HepG2 (cell line): Measurements from ENCODE around the gene PTPRM. TPM values are rescaled to one million over a fixed set of nuclear protein-coding genes. Genes with fewer than 3 reads are reported as not detected.

Source experiments
- ATAC-seq: fragments of 200-7000 bp; cut with Tn5 transposase; 3 replicates; pipeline ENCODE4 v1.9.1; 2020; ENCODE audit warnings: mild to moderate bottlenecking, moderate library complexity
- BruUV-seq: library from RNA; stranded (reverse); fragments of 400-500 nt; replicated peaks from 2 replicates; lab custom pipeline; 2021; lab: Mats Ljungman, UMichigan
- CTCF ChIA-PET: fragments of 300-600 bp; formaldehyde crosslinking; extraction: SDS; loops from one replicate; lab custom pipeline; 2021; ENCODE audit warnings: low total read pairs, inconsistent platforms, low intra/inter-chr PET ratio; lab: Yijun Ruan, JAX
- POLR2A ChIA-PET: fragments of 350-600 bp; sonication (Branson Sonifier 250); formaldehyde crosslinking; loops from one replicate; lab custom pipeline; 2020; ENCODE audit warnings: antibody characterized with exemption, inconsistent platforms; lab: Yijun Ruan, JAX
- DNase-seq: peaks from one replicate; pipeline ENCODE4 v3.0.0-alpha.2; 2015; ENCODE audit warnings: low spot score
- FAIRE-seq: peaks from 3 replicates; lab custom pipeline; 2011; peaks lifted over from hg19 to GRCh38; lab: Jason Lieb, UNC
- H2AFZ ChIP-seq: one replicate; pipeline ENCODE4 v1.6.1; 2011; ENCODE audit warnings: low read length, inconsistent platforms
- H3K27ac ChIP-seq: fragments of 300-600 bp; 3 replicates; pipeline ENCODE4 v1.8.0; 2011; ENCODE audit warnings: mixed run types, mild to moderate bottlenecking, mixed read lengths, low read length, inconsistent platforms; ENCODE audit not compliant: insufficient read depth; ENCODE audit errors: extremely low read length
- H3K27me3 ChIP-seq, 2 experiments: fragments of 200-600 bp in 1 of 2; 2 replicates in 1 of 2; 3 replicates in 1 of 2; pipeline versions ENCODE4 v1.6.0 to v1.8.0; 2011; ENCODE audit warnings: low read length in 2 of 2, mild to moderate bottlenecking in 2 of 2, moderate library complexity in 2 of 2, inconsistent platforms in 1 of 2; ENCODE audit not compliant: insufficient read depth in 2 of 2, control insufficient read depth in 1 of 2
- H3K36me3 ChIP-seq, 2 experiments: fragments of 200-600 bp in 1 of 2; replicated peaks in 1 of 2; 2 replicates in 1 of 2; 3 replicates in 1 of 2; pipeline versions ENCODE4 v1.5.1 to v1.8.0; 2011; ENCODE audit warnings: low read length in 2 of 2, inconsistent platforms in 1 of 2; ENCODE audit not compliant: insufficient read depth in 2 of 2, control insufficient read depth in 1 of 2
- H3K4me1 ChIP-seq: 2 replicates; pipeline ENCODE4 v1.5.1; 2012; ENCODE audit warnings: low read length, inconsistent platforms; ENCODE audit not compliant: insufficient read depth
- H3K4me2 ChIP-seq: 2 replicates; pipeline ENCODE4 v1.6.0; 2011; ENCODE audit warnings: low read depth, low read length, inconsistent platforms
- H3K4me3 ChIP-seq, 3 experiments: fragments of 200-600 bp in 1 of 3; sonication (generic), shearing (Covaris generic) in 1 of 3; replicated peaks in 1 of 3; 2 replicates each; pipeline ENCODE4 v1.5.1; 2011 to 2016; ENCODE audit warnings: low read length in 3 of 3, inconsistent platforms in 2 of 3, low read depth in 2 of 3, mild to moderate bottlenecking in 2 of 3, control low read depth in 1 of 3, mixed read lengths in 1 of 3; ENCODE audit not compliant: insufficient read depth in 1 of 3
- H3K79me2 ChIP-seq: one replicate; pipeline ENCODE4 v1.6.1; 2011; ENCODE audit warnings: low read length, inconsistent platforms; ENCODE audit not compliant: insufficient read depth
- H3K9ac ChIP-seq: 2 replicates; pipeline ENCODE4 v1.6.0; 2011; ENCODE audit warnings: mild to moderate bottlenecking, low read depth, low read length, inconsistent platforms; ENCODE audit not compliant: insufficient read depth
- H3K9me3 ChIP-seq: 2 replicates; pipeline ENCODE4 v1.5.1; 2012; ENCODE audit warnings: mild to moderate bottlenecking, low read length
- H4K20me1 ChIP-seq: 2 replicates; pipeline ENCODE4 v1.6.0; 2011; ENCODE audit warnings: inconsistent platforms, mild to moderate bottlenecking, low read length, moderate library complexity; ENCODE audit not compliant: insufficient read depth
- ATRX ChIP-seq: sonication (generic); formaldehyde crosslinking; IDR thresholded peaks from 2 replicates; pipeline ENCODE4 v1.4.0; 2020; ENCODE audit warnings: missing genetic modification reagents, borderline replicate concordance
- SP4 ChIP-seq: sonication (generic); formaldehyde crosslinking; IDR thresholded peaks from 2 replicates; pipeline ENCODE4 v1.8.1; 2023; ENCODE audit warnings: mild to moderate bottlenecking, missing genetic modification reagents
- TBX3 ChIP-seq: fragments of 450-650 bp; IDR thresholded peaks from 2 replicates; pipeline ENCODE4 v1.6.1; 2017; ENCODE audit warnings: antibody characterized with exemption, mild to moderate bottlenecking, inconsistent platforms, borderline replicate concordance
- ZBTB43 ChIP-seq: sonication (generic); formaldehyde crosslinking; conservative IDR thresholded peaks from 2 replicates; pipeline ENCODE4 v1.4.0; 2020; ENCODE audit warnings: missing genetic modification reagents
- ZEB1 ChIP-seq: IDR thresholded peaks from 2 replicates; pipeline ENCODE4 v1.6.1; 2012; ENCODE audit warnings: mild to moderate bottlenecking, low read depth, inconsistent platforms; ENCODE audit not compliant: insufficient replicate concordance
- ZNF275 ChIP-seq: sonication (generic); formaldehyde crosslinking; IDR thresholded peaks from 2 replicates; pipeline ENCODE4 v1.8.0; 2022; ENCODE audit warnings: missing genetic modification reagents, mild to moderate bottlenecking, inconsistent platforms, borderline replicate concordance
- ZNF563 ChIP-seq: sonication (generic); formaldehyde crosslinking; IDR thresholded peaks from 2 replicates; pipeline ENCODE4 v1.8.0; 2022; ENCODE audit warnings: mild to moderate bottlenecking, moderate library complexity, missing genetic modification reagents
- WGBS: methylation state at CpG from one replicate; pipeline ENCODE4 v1.1.6; 2017; ENCODE audit warnings: low lambda C conversion rate; 5-methylcytosine and 5-hydroxymethylcytosine counted together
- in situ Hi-C: cut with HindIII; loops from 2 replicates; pipeline ENCODE4 v1.10.0; 2017; ENCODE audit warnings: low pct_unique_long_range_greater_than_20kb; ENCODE audit not compliant: extremely low pct_ligation_motif_present
- intact Hi-C: fragments of 100-400 bp; cut with micrococcal nuclease; formaldehyde crosslinking; loops from one replicate; pipeline ENCODE4 v1.10.0; 2022; ENCODE audit not compliant: unreplicated experiment
- polyA plus RNA-seq, 8 experiments: library from polyadenylated mRNA; depleted of rRNA in 3 of 8; stranded (reverse) in 7 of 8; unstranded in 1 of 8; fragments of >200 nt; fragmentation: Illumina TruSeq in 4 of 8; extraction: Trizol in 4 of 8; gene quantifications; 2 replicates each; pipeline versions ENCODE4 v1.2.1 to v1.2.3, GENCODE V29; 2011 to 2016; ENCODE audit warnings: low read depth in 4 of 8, missing spikeins in 1 of 8, mixed read lengths in 1 of 8; ENCODE audit not compliant: insufficient read depth in 1 of 8
- total RNA-seq, 5 experiments: library from RNA; depleted of rRNA; stranded (reverse); fragments of >200 nt; fragmentation: Illumina TruSeq; extraction: Trizol; gene quantifications; 2 replicates each; pipeline ENCODE4 v1.2.3, GENCODE V29; 2016; ENCODE audit warnings: low read depth in 1 of 5

The PTPRM gene
- total and polyA plus RNA-seq, 2 of the 13 experiments (the other 11 are each of a cell fraction or from before 2014, with no cell fraction given): 12.6 to 108 TPM

- ChIA-PET POLR2A (no interaction called here), CTCF (no interaction called here)
- no peak overlapping the region for H3K4me3 ChIP-seq
- H4K20me1 ChIP-seq: no peaks in the 10 kb centered on the region
- H3K27ac ChIP-seq: peak overlapping the region; percentile 61
- no peak for ATAC-seq
- 100% methylated on average over 4 of the region's 4 CpGs for WGBS
- no peaks in the 10 kb centered on the region for H3K79me2 ChIP-seq
- no TSS peak for BruUV-seq
- H2AFZ ChIP-seq: no peak overlapping the region
- intact Hi-C loops: loop anchor here (10.0 kb wide), 2 partner anchors 118 to 348 kb away; no protein-coding TSS in a partner anchor
- in situ Hi-C loops: no loop called here
- no peak for TF ChIP-seq ZNF563 (CRISPR knock-in tag)
- no peak for TF ChIP-seq SP4
- no peak for TF ChIP-seq ATRX (CRISPR knock-in tag)
- TF ChIP-seq TBX3: no peak
- TF ChIP-seq ZEB1: no peak
- no peak for TF ChIP-seq ZNF275 (CRISPR knock-in tag)
- no peak for TF ChIP-seq ZBTB43 (CRISPR knock-in tag)
- no peak overlapping the region for H3K9ac ChIP-seq
- no peak for DNase-seq
- FAIRE-seq: no peak
- H3K4me1 ChIP-seq: peaks cover 73% of the 10 kb centered on the region
- H3K9me3 ChIP-seq: no peaks in the 10 kb centered on the region
- no peak overlapping the region for H3K4me2 ChIP-seq
- H3K27me3 ChIP-seq: no peaks in the 10 kb centered on the region
- H3K36me3 ChIP-seq: no peaks in the 10 kb centered on the region
Observed at GRCh38 chr18:7923105-7923504, 356.0 kb downstream of the PTPRM start.
